Tibial artery (tissue), 4 donors: Measurements from ENCODE around the gene PCBP4.
A peak's percentile ranks its signal among the peaks of the same experiment; 100 is the strongest.
"Not testable (repeated sequence)": the region's sequence is repeated elsewhere in the genome, so short reads cannot be mapped to it uniquely, and the experiment has no call there.

ENCODE experiments used
- DNase-seq, 2 donors: peaks; one replicate each; pipeline ENCODE4 v3.0.0-alpha.2; 2019
- H3K27ac ChIP-seq, 2 donors: fragments of 200-600 bp; sonication (generic) in 1 of 2; 1 replicate in 1 of 2; 2 replicates in 1 of 2; pipeline ENCODE4 v1.5.1; 2018 to 2019; ENCODE audit warnings: mild to moderate bottlenecking in 1 of 2
- H3K27me3 ChIP-seq, 2 donors: fragments of 200-600 bp; sonication (generic) in 1 of 2; one replicate each; pipeline versions ENCODE4 v1.5.1 to v1.6.0; 2016 to 2019
- H3K36me3 ChIP-seq, 3 donors: fragments of 200-600 bp; sonication (generic) in 2 of 3; one replicate each; pipeline ENCODE4 v1.5.1; 2016 to 2019; ENCODE audit warnings: mild to moderate bottlenecking in 2 of 3
- H3K4me1 ChIP-seq, 4 donors: fragments of 200-600 bp; sonication (generic) in 2 of 4; 1 replicate in 3 of 4; 2 replicates in 1 of 4; pipeline ENCODE4 v1.5.1; 2016 to 2019
- H3K4me3 ChIP-seq, 2 donors: fragments of 200-600 bp; sonication (generic) in 1 of 2; 1 replicate in 1 of 2; 2 replicates in 1 of 2; pipeline ENCODE4 v1.5.1; 2018 to 2019; ENCODE audit warnings: mild to moderate bottlenecking in 2 of 2
- H3K9me3 ChIP-seq, 3 donors: fragments of 200-600 bp; sonication (generic) in 1 of 3; one replicate each; pipeline ENCODE4 v1.5.1; 2016 to 2019
- intact Hi-C: fragments of 100-400 bp; cut with DNase I; formaldehyde crosslinking; loops from one replicate; pipeline ENCODE4 v1.15.0; 2023; ENCODE audit warnings: low total_unique reads
- TF ChIP-seq, protein P1 (sequence below), 2 experiments: fragments of 200-600 bp in 1 of 2; fragments of 450-650 bp in 1 of 2; IDR thresholded peaks; one replicate each; pipeline ENCODE4 v1.5.1; 2017 to 2019; ENCODE audit warnings: antibody characterized with exemption in 2 of 2, mild to moderate bottlenecking in 1 of 2, moderate library complexity in 1 of 2

Gene PCBP4

GRCh38 chr3:51998774-51999173, 31.5 kb upstream of the PCBP4 start:
- TF ChIP-seq, protein P1, sequence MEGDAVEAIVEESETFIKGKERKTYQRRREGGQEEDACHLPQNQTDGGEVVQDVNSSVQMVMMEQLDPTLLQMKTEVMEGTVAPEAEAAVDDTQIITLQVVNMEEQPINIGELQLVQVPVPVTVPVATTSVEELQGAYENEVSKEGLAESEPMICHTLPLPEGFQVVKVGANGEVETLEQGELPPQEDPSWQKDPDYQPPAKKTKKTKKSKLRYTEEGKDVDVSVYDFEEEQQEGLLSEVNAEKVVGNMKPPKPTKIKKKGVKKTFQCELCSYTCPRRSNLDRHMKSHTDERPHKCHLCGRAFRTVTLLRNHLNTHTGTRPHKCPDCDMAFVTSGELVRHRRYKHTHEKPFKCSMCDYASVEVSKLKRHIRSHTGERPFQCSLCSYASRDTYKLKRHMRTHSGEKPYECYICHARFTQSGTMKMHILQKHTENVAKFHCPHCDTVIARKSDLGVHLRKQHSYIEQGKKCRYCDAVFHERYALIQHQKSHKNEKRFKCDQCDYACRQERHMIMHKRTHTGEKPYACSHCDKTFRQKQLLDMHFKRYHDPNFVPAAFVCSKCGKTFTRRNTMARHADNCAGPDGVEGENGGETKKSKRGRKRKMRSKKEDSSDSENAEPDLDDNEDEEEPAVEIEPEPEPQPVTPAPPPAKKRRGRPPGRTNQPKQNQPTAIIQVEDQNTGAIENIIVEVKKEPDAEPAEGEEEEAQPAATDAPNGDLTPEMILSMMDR (IDR thresholded peaks at IDR 0.05): no peak
- Histone ChIP-seq H3K9me3 (no peaks in the 10 kb centered on the region), H3K27me3 (peaks cover 0 to 29% of the 10 kb centered on the region in 2 donors), H3K27ac (no peak overlapping the region), H3K36me3 (peaks cover 10 to 12% (median 10%) of the 10 kb centered on the region in 3 donors), H3K4me1 (peaks cover 0 to 22% (median 15%) of the 10 kb centered on the region in 4 donors), H3K4me3 (no peak overlapping the region)
- intact Hi-C loops: no loop called here
- DNase-seq: no peak

- Histone ChIP-seq H3K27ac (no peak overlapping the region), H3K36me3 (peaks cover 14 to 19% (median 17%) of the 10 kb centered on the region in 3 donors), H3K4me3 (no peak overlapping the region), H3K27me3 (peaks cover 0 to 29% of the 10 kb centered on the region in 2 donors), H3K9me3 (no peaks in the 10 kb centered on the region), H3K4me1 (peaks cover 0 to 26% (median 15%) of the 10 kb centered on the region in 4 donors)
- intact Hi-C loops: no loop called here
- TF ChIP-seq, protein P1 (IDR thresholded peaks at IDR 0.05): no peak
- no peak for DNase-seq
Observed at GRCh38 chr3:51997935-51998596, 30.8 kb upstream of the PCBP4 start.

GRCh38 chr3:51997172-51997571, 29.9 kb upstream of the PCBP4 start:
- TF ChIP-seq, protein P1 (IDR thresholded peaks at IDR 0.05): no peak
- peaks cover 0 to 29% (median 15%) of the 10 kb centered on the region in 4 donors for H3K4me1 ChIP-seq

GRCh38 chr3:51995346-51996163, 28.3 kb upstream of the PCBP4 start, which contains the start of gene RPL29:
Gene RPL29 (minus strand): TSS chr3:51995895. CDS start chr3:51995461, 434 bp downstream.
- peak within 1 kb of the TSS; percentile 85 to 92 for H3K27ac ChIP-seq
- intact Hi-C loops: no loop called here
- peak within 1 kb of the TSS; percentile 58 to 92 for H3K4me3 ChIP-seq
- H3K27me3 ChIP-seq: peaks cover 0 to 24% of the 10 kb centered on the region in 2 donors
- peaks cover 14 to 42% (median 36%) of the 10 kb centered on the region in 3 donors for H3K36me3 ChIP-seq
- TF ChIP-seq, protein P1 (IDR thresholded peaks at IDR 0.05): peak in 1 of 2 experiments; percentile 9
- H3K4me1 ChIP-seq: peaks cover 0 to 26% (median 15%) of the 10 kb centered on the region in 4 donors
- H3K9me3 ChIP-seq: no peaks in the 10 kb centered on the region
- peak; percentile 89 to 95 for DNase-seq

More at GRCh38 chr3:51997172-51997571, 29.9 kb upstream of the PCBP4 start:
- Histone ChIP-seq H3K27me3 (peaks cover 0 to 29% of the 10 kb centered on the region in 2 donors), H3K4me3 (no peak overlapping the region), H3K36me3 (peaks cover 14 to 28% (median 26%) of the 10 kb centered on the region in 3 donors), H3K9me3 (no peaks in the 10 kb centered on the region), H3K27ac (no peak overlapping the region)
- no peak for DNase-seq
- intact Hi-C loops: no loop called here

DNA sequence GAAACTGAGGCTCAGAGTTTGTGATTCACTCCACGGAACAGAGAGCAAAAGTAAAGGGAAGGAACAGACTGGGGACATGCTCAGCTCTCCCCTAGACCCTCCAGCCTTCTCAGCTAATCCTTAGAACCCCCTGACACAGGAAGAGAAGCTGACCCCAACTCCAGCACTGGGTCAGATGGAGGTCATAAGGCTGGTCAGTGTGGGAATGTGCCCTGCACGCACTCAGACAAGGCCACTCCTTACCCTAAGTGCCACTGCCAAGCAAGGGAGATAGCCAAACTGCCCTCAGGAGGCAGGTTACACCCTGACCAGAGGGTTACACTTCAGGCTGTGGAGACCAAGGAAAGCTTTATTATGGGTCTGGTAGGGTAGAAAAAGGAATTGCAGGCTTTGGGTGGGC, 27.3 kb upstream of the PCBP4 start:
- Histone ChIP-seq H3K36me3 (peaks cover 14 to 42% (median 36%) of the 10 kb centered on the region in 3 donors), H3K9me3 (no peaks in the 10 kb centered on the region), H3K4me1 (peaks cover 0 to 27% (median 21%) of the 10 kb centered on the region in 4 donors), H3K4me3 (peak overlapping the region in 1 of 2 donors; percentile 92), H3K27ac (peak overlapping the region; percentile 85 to 92), H3K27me3 (peaks cover 0 to 15% of the 10 kb centered on the region in 2 donors)
- no peak for DNase-seq
- TF ChIP-seq, protein P1 (IDR thresholded peaks at IDR 0.05): no peak
- intact Hi-C loops: no loop called here

DNA sequence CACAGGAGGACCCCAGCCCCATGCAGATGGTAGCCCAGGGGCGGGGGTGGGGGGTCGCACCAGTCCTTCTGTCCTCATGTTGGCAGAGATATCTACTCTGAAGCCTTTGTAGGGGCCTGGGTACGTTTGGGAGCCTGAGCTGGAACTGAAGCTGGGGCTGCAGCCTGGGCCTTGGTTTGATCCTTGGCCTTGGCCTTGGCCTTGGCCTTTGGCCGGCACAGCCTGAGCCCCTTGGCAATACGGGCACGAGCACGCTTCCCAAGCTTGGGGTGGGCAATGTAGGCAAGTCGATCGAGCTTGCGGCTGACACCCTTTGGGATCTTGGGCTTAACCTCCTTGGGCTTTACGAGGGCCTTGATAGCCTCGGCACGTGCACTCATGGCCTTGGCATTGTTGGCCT, 26.4 kb upstream of the PCBP4 start:
- H3K4me3 ChIP-seq, H3K27me3 ChIP-seq, DNase-seq, H3K9me3 ChIP-seq, H3K27ac ChIP-seq, intact Hi-C loops: not testable (repeated sequence)
- Histone ChIP-seq H3K36me3 (peaks cover 14 to 42% (median 36%) of the 10 kb centered on the region in 3 donors), H3K4me1 (peaks cover 0 to 30% (median 22%) of the 10 kb centered on the region in 4 donors)
